HUES48 (cell line): Measurements from ENCODE around the gene M1AP.
A peak's percentile ranks its signal among the peaks of the same experiment; 100 is the strongest.
"Not testable (repeated sequence)": the region's sequence is repeated elsewhere in the genome, so short reads cannot be mapped to it uniquely, and the experiment has no call there.

Experiments
- H3K27ac ChIP-seq: one replicate; pipeline ENCODE4 v1.7.0; 2013; ENCODE audit warnings: low read depth, low read length, inconsistent platforms
- H3K27me3 ChIP-seq: 2 replicates; pipeline ENCODE4 v1.6.1; 2013; ENCODE audit warnings: mild to moderate bottlenecking, low read length; ENCODE audit not compliant: control insufficient read depth, insufficient read depth
- H3K36me3 ChIP-seq: 2 replicates; pipeline ENCODE4 v1.6.1; 2013; ENCODE audit warnings: low read length; ENCODE audit not compliant: control insufficient read depth, insufficient read depth
- H3K4me1 ChIP-seq: 2 replicates; pipeline ENCODE4 v1.6.1; 2013; ENCODE audit warnings: mild to moderate bottlenecking, low read length; ENCODE audit not compliant: control insufficient read depth, insufficient read depth
- H3K4me3 ChIP-seq: 2 replicates; pipeline ENCODE4 v1.5.1; 2013; ENCODE audit warnings: mild to moderate bottlenecking, low read depth, low read length
- H3K9ac ChIP-seq: 2 replicates; pipeline ENCODE4 v1.6.1; 2013; ENCODE audit warnings: mild to moderate bottlenecking, low read depth, low read length, moderate library complexity
- H3K9me3 ChIP-seq: 2 replicates; pipeline ENCODE4 v1.6.1; 2013; ENCODE audit warnings: low read length; ENCODE audit not compliant: control insufficient read depth, insufficient read depth

Gene M1AP

DNA sequence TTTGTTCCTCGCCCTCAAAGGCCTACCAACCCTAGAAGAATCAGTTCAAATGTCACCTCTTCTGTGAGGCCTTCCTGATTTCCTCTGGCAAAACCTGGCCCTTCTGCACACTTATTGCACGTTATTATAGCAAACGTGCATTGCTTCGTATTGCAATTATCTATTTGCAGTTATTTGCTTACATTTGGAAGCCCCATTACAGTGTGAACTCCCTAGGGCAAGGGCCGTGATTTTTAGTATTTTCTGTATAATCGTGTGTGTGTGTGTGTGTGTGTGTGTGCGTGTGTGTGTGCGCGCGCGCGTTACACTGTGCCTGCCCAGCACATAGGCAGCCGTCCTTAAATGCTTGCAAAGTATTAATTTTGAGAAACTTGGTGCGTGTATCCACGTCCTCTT lies 5.5 kb upstream of the M1AP start:
- 0 out of 2 replicates have a peak, but pooled peaks cover under 1% of the 10 kb centered on the region for H3K4me1 ChIP-seq
- H3K9me3 ChIP-seq: no peaks in the 10 kb centered on the region
- H3K4me3 ChIP-seq: peak overlapping the region; percentile 80
- H3K9ac ChIP-seq: no peak overlapping the region
- H3K27me3 ChIP-seq: peaks cover 32% of the 10 kb centered on the region
- no peaks in the 10 kb centered on the region for H3K36me3 ChIP-seq
- no peak overlapping the region for H3K27ac ChIP-seq

DNA sequence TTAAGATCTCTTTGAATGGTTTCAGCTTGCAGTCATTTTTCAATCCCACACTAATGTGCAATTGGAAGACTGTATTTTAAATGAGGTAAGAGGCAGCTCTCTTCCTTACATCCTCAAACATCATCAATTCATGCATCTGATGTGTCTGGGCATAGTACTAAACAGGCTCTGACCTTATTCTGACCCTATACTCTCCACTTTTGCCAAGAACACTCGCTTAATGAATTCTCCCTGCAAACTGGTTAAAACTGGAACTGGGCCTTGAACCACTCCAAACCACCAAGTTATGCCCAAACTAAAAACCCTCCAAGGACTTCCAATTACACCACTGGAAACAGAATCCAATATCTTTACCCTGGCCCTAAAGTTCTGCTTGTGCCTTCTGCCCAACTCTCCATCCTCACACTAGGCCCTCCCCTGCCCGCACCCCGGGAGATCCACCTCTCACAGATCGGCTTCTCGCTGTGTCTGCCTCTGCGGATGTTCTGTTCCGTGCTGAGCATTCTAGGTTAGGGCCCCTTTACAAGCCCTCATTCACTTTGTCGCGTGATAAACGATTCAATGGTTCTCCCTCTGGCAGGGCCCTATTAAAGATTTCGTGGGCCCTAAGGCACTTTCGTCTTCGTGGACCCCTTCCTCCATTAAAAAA lies 1.2 kb downstream of the M1AP start:
- H3K4me1 ChIP-seq: peaks cover 20% of the 10 kb centered on the region
- H3K4me3 ChIP-seq: no peak overlapping the region
- H3K27ac ChIP-seq: no peak overlapping the region
- H3K36me3 ChIP-seq: no peaks in the 10 kb centered on the region
- H3K9me3 ChIP-seq: no peaks in the 10 kb centered on the region
- H3K9ac ChIP-seq: no peak overlapping the region
- peaks cover 12% of the 10 kb centered on the region for H3K27me3 ChIP-seq

DNA sequence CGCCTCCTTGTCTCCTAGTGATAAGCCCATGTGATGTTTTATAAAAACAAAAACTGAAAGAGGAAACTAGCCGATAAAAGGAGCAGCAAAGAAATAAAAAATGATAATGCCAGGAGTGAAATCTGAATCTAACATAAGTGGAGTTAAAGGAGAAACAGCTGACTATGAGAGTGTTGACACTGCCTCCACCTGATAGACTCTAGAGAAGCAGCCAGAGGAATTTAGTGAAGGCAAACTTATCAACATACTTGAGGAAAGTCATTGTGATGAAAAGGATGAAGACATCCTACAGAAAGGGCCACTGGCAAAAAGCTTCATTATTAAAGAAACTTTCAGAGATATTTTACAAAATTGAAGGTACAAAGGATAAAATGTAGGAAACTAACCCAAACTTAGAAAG lies 1.9 kb downstream of the M1AP start:
- H3K36me3 ChIP-seq: no peaks in the 10 kb centered on the region
- no peaks in the 10 kb centered on the region for H3K9me3 ChIP-seq
- H3K27me3 ChIP-seq: peaks cover 12% of the 10 kb centered on the region
- H3K4me3 ChIP-seq: no peak overlapping the region
- H3K4me1 ChIP-seq: peaks cover 20% of the 10 kb centered on the region
- H3K9ac ChIP-seq: no peak overlapping the region
- H3K27ac ChIP-seq: no peak overlapping the region

- H3K27ac ChIP-seq: no peak overlapping the region
- no peaks in the 10 kb centered on the region for H3K36me3 ChIP-seq
- peaks cover 12% of the 10 kb centered on the region for H3K27me3 ChIP-seq
- H3K4me1 ChIP-seq: peaks cover 20% of the 10 kb centered on the region
- no peak overlapping the region for H3K9ac ChIP-seq
- H3K4me3 ChIP-seq: no peak overlapping the region
- no peaks in the 10 kb centered on the region for H3K9me3 ChIP-seq
Observed at GRCh38 chr2:74645344-74645743, 2.8 kb downstream of the M1AP start.

GRCh38 chr2:74639550-74639949 lies 8.6 kb downstream of the M1AP start:
- H3K27ac ChIP-seq: no peak overlapping the region
- no peak overlapping the region for H3K9ac ChIP-seq
- H3K4me3 ChIP-seq: no peak overlapping the region
- 0 out of 2 replicates have a peak, but pooled peaks cover 7% of the 10 kb centered on the region for H3K4me1 ChIP-seq
- no peaks in the 10 kb centered on the region for H3K27me3 ChIP-seq
- H3K9me3 ChIP-seq: no peaks in the 10 kb centered on the region
- no peaks in the 10 kb centered on the region for H3K36me3 ChIP-seq

GRCh38 chr2:74632939-74633312 lies 15.2 kb downstream of the M1AP start:
- no peak overlapping the region for H3K4me3 ChIP-seq
- H3K4me1 ChIP-seq: peaks cover 17% of the 10 kb centered on the region
- peak overlapping the region; percentile 69 for H3K27ac ChIP-seq
- H3K36me3 ChIP-seq: no peaks in the 10 kb centered on the region
- H3K9ac ChIP-seq: no peak overlapping the region
- no peaks in the 10 kb centered on the region for H3K27me3 ChIP-seq
- H3K9me3 ChIP-seq: no peaks in the 10 kb centered on the region

GRCh38 chr2:74632209-74632938 lies 15.8 kb downstream of the M1AP start:
- Histone ChIP-seq H3K9me3 (no peaks in the 10 kb centered on the region), H3K9ac (no peak overlapping the region), H3K4me1 (peaks cover 17% of the 10 kb centered on the region), H3K4me3 (no peak overlapping the region; the same call in 1 of the 2 replicates), H3K36me3 (no peaks in the 10 kb centered on the region), H3K27ac (peak overlapping the region; percentile 69), H3K27me3 (no peaks in the 10 kb centered on the region)

DNA sequence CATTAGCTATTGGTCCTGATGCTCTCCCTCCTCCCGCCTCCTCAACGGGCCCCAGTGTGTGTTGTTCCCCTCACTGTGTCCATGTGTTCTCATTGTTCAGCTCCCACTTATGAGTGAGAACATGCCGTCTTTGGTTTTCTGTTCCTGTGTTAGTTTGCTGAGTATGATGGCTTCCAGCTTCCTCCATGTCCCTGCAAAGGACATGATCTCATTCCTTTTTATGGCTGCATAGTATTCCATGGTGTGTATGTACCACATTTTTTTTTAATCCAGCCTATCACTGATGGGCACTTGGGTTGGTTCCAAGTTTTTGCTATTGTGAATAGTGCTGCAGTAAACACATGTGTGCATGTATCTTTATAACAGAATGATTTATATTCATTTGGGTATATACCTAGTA lies 17.7 kb downstream of the M1AP start:
- H3K4me1 ChIP-seq: peaks cover 17% of the 10 kb centered on the region
- not testable (repeated sequence) for H3K27ac ChIP-seq, H3K9ac ChIP-seq, H3K9me3 ChIP-seq, H3K4me3 ChIP-seq, H3K27me3 ChIP-seq, H3K36me3 ChIP-seq

DNA sequence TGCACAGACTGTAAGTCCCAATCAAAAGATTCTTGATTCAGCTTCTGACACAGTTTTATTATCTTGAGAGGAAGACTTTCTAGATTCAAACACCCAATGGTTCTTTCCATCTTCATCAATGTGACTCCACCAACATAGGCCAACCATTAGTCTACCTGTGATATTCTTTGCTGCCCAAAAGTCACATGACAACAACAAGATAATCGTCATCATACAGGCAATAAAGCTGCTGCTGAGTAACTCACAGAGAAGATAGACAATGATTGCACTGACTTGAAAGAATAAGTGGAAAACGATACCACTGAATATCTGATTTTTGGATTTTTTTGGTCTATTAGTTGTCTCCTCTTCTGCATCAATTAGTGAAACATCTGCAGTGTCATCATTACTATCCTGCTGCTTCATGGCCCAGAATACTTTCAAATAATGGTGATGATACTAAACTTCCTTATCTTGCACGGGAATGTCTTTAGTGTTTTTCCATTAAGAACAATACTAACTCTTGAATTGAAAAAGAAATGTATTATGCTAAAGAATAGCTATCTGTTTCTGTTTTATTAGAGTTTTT lies 19.5 kb downstream of the M1AP start:
- Histone ChIP-seq H3K4me3 (no peak overlapping the region), H3K9me3 (no peaks in the 10 kb centered on the region), H3K4me1 (peaks cover 17% of the 10 kb centered on the region), H3K27me3 (no peaks in the 10 kb centered on the region), H3K27ac (no peak overlapping the region), H3K36me3 (no peaks in the 10 kb centered on the region), H3K9ac (no peak overlapping the region)

- no peak overlapping the region for H3K4me3 ChIP-seq
- H3K9me3 ChIP-seq: no peaks in the 10 kb centered on the region
- H3K36me3 ChIP-seq: no peaks in the 10 kb centered on the region
- no peaks in the 10 kb centered on the region for H3K4me1 ChIP-seq
- H3K27me3 ChIP-seq: no peaks in the 10 kb centered on the region
- no peak overlapping the region for H3K27ac ChIP-seq
- no peak overlapping the region for H3K9ac ChIP-seq
Observed at GRCh38 chr2:74625658-74626425, 22.3 kb downstream of the M1AP start.

GRCh38 chr2:74620671-74621070 lies 27.5 kb downstream of the M1AP start:
- H3K36me3 ChIP-seq: no peaks in the 10 kb centered on the region
- H3K9ac ChIP-seq: no peak overlapping the region
- no peak overlapping the region for H3K4me3 ChIP-seq
- peaks cover 7% of the 10 kb centered on the region; the same call in 1 of the 2 replicates for H3K4me1 ChIP-seq
- no peak overlapping the region for H3K27ac ChIP-seq
- no peaks in the 10 kb centered on the region for H3K9me3 ChIP-seq
- H3K27me3 ChIP-seq: no peaks in the 10 kb centered on the region
